K562 (cell line): ENCODE measurements around the gene FCAMR. TPM values are rescaled to one million over a fixed set of nuclear protein-coding genes. Genes with fewer than 3 reads are reported as not detected.
A peak's percentile ranks its signal among the peaks of the same experiment; 100 is the strongest.

ENCODE experiments used
- LARP7 ChIP-seq: fragments of 450-650 bp; IDR thresholded peaks from 2 replicates; pipeline ENCODE4 v1.6.1; 2016
- MCM7 ChIP-seq, 2 experiments: fragments of 450-650 bp; IDR thresholded peaks; 2 replicates each; pipeline ENCODE4 v1.6.1; 2016 to 2018
- POLR2AphosphoS5 ChIP-seq: IDR thresholded peaks from 2 replicates; pipeline ENCODE4 v1.6.1; 2011; ENCODE audit warnings: mild to moderate bottlenecking, low read depth, low read length, moderate library complexity; ENCODE audit not compliant: control insufficient read depth, insufficient read depth
- ZNF699 ChIP-seq: fragments of 250-450 bp; sonication (Bioruptor Pico); IDR thresholded peaks from 2 replicates; pipeline ENCODE4 v1.8.0; 2021; ENCODE audit warnings: mild to moderate bottlenecking, moderate library complexity; ENCODE audit not compliant: insufficient replicate concordance
- polyA plus RNA-seq, 8 experiments: library from polyadenylated mRNA; depleted of rRNA in 4 of 8; stranded (reverse) in 5 of 8; unstranded in 3 of 8; fragments of >200 nt; fragmentation: Nextera tagmentation in 2 of 8; fragmentation: Illumina TruSeq in 1 of 8; extraction: Ambion mirVana in 2 of 8; extraction: Trizol in 1 of 8; gene quantifications; 2 replicates each; pipeline versions ENCODE4 v1.2.1 to v1.2.3, GENCODE V29; 2011 to 2014; ENCODE audit warnings: inconsistent platforms in 1 of 8, missing spikeins in 1 of 8
- total RNA-seq, 7 experiments: library from RNA; depleted of rRNA in 6 of 7; stranded (reverse); fragments of >200 nt in 6 of 7; fragmentation: Illumina TruSeq in 2 of 7; extraction: Trizol in 2 of 7; gene quantifications; 2 replicates each; pipeline versions ENCODE4 v1.2.1 to v1.2.3, GENCODE V29; 2011 to 2021; ENCODE audit warnings: low replicate concordance in 1 of 7
- TF ChIP-seq, protein P1 (sequence below): fragments of 200-600 bp; sonication (generic); IDR thresholded peaks from one replicate; pipeline ENCODE4 v1.6.1; 2012; ENCODE audit warnings: mild to moderate bottlenecking, low read depth, low read length, inconsistent platforms
- TF ChIP-seq, protein P2 (sequence below): IDR thresholded peaks from 2 replicates; pipeline ENCODE4 v1.6.1; 2016; ENCODE audit warnings: missing genetic modification characterization, missing compliant biosample characterization
- TF ChIP-seq, protein P3 (sequence below): IDR thresholded peaks from 2 replicates; pipeline ENCODE4 v1.6.1; 2012; ENCODE audit warnings: low read depth, low read length, improper control_type of control experiment, borderline replicate concordance
- TF ChIP-seq, protein P4 (sequence below): sonication (generic); formaldehyde crosslinking; IDR thresholded peaks from 2 replicates; pipeline ENCODE4 v1.8.1; 2023; ENCODE audit warnings: mild to moderate bottlenecking, missing genetic modification reagents, moderate library complexity

FCAMR gene
- total and polyA plus RNA-seq, 9 of the 15 experiments (the other 6 are each of a cell fraction or from before 2014, with no cell fraction given), result not detected

DNA sequence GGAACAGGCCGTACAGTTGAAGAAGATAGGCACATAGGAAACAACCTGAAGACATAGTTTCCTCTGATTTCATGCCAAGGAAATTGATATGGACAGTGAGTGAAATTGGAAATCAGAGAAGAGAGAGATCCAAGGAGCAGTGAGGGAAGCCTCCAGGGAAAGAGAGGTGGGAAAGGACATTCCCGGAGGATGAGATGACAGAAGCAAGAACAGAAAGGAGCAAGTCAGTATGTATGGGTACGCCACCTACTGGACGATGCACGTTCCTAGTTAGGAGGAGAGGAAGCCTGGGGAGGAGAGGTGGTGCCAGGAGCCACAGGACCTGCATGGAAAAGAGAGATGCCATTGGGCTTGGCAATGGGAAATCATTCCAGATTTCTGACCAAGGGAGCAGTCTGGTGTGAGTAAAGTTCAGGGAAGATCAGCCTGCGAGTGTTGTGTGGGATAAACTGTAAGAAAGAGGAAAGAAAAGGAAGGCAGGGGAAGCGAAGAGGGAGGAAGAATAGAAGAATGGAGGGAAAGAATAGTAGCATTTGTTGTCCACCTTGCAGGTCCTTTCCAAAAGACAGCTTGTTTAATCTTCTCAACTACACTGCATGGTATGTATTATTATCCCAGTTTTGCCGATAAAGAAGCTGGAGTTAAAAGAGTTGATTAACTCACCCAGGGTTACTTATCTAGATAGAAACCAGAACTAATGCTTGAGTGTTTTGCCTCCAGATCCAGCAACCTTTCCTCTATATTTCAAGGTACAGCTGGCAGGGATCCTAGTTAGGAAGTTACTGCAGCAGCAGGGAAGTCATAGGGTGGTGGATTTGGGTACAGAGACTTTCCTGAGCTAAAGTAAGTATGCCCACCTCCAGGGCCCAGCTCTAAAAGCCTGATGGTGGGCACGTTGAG, 34.9 kb upstream of the FCAMR start (continued):
- TF ChIP-seq, protein P1, sequence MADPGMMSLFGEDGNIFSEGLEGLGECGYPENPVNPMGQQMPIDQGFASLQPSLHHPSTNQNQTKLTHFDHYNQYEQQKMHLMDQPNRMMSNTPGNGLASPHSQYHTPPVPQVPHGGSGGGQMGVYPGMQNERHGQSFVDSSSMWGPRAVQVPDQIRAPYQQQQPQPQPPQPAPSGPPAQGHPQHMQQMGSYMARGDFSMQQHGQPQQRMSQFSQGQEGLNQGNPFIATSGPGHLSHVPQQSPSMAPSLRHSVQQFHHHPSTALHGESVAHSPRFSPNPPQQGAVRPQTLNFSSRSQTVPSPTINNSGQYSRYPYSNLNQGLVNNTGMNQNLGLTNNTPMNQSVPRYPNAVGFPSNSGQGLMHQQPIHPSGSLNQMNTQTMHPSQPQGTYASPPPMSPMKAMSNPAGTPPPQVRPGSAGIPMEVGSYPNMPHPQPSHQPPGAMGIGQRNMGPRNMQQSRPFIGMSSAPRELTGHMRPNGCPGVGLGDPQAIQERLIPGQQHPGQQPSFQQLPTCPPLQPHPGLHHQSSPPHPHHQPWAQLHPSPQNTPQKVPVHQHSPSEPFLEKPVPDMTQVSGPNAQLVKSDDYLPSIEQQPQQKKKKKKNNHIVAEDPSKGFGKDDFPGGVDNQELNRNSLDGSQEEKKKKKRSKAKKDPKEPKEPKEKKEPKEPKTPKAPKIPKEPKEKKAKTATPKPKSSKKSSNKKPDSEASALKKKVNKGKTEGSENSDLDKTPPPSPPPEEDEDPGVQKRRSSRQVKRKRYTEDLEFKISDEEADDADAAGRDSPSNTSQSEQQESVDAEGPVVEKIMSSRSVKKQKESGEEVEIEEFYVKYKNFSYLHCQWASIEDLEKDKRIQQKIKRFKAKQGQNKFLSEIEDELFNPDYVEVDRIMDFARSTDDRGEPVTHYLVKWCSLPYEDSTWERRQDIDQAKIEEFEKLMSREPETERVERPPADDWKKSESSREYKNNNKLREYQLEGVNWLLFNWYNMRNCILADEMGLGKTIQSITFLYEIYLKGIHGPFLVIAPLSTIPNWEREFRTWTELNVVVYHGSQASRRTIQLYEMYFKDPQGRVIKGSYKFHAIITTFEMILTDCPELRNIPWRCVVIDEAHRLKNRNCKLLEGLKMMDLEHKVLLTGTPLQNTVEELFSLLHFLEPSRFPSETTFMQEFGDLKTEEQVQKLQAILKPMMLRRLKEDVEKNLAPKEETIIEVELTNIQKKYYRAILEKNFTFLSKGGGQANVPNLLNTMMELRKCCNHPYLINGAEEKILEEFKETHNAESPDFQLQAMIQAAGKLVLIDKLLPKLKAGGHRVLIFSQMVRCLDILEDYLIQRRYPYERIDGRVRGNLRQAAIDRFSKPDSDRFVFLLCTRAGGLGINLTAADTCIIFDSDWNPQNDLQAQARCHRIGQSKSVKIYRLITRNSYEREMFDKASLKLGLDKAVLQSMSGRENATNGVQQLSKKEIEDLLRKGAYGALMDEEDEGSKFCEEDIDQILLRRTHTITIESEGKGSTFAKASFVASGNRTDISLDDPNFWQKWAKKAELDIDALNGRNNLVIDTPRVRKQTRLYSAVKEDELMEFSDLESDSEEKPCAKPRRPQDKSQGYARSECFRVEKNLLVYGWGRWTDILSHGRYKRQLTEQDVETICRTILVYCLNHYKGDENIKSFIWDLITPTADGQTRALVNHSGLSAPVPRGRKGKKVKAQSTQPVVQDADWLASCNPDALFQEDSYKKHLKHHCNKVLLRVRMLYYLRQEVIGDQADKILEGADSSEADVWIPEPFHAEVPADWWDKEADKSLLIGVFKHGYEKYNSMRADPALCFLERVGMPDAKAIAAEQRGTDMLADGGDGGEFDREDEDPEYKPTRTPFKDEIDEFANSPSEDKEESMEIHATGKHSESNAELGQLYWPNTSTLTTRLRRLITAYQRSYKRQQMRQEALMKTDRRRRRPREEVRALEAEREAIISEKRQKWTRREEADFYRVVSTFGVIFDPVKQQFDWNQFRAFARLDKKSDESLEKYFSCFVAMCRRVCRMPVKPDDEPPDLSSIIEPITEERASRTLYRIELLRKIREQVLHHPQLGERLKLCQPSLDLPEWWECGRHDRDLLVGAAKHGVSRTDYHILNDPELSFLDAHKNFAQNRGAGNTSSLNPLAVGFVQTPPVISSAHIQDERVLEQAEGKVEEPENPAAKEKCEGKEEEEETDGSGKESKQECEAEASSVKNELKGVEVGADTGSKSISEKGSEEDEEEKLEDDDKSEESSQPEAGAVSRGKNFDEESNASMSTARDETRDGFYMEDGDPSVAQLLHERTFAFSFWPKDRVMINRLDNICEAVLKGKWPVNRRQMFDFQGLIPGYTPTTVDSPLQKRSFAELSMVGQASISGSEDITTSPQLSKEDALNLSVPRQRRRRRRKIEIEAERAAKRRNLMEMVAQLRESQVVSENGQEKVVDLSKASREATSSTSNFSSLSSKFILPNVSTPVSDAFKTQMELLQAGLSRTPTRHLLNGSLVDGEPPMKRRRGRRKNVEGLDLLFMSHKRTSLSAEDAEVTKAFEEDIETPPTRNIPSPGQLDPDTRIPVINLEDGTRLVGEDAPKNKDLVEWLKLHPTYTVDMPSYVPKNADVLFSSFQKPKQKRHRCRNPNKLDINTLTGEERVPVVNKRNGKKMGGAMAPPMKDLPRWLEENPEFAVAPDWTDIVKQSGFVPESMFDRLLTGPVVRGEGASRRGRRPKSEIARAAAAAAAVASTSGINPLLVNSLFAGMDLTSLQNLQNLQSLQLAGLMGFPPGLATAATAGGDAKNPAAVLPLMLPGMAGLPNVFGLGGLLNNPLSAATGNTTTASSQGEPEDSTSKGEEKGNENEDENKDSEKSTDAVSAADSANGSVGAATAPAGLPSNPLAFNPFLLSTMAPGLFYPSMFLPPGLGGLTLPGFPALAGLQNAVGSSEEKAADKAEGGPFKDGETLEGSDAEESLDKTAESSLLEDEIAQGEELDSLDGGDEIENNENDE, result no peak
- TF ChIP-seq LARP7, result 0 out of 2 replicates have a peak, but pooled peaks have one; percentile 11
- TF ChIP-seq POLR2AphosphoS5, result no peak
- no peak for TF ChIP-seq ZNF699 (CRISPR knock-in tag)
- TF ChIP-seq, protein P2, sequence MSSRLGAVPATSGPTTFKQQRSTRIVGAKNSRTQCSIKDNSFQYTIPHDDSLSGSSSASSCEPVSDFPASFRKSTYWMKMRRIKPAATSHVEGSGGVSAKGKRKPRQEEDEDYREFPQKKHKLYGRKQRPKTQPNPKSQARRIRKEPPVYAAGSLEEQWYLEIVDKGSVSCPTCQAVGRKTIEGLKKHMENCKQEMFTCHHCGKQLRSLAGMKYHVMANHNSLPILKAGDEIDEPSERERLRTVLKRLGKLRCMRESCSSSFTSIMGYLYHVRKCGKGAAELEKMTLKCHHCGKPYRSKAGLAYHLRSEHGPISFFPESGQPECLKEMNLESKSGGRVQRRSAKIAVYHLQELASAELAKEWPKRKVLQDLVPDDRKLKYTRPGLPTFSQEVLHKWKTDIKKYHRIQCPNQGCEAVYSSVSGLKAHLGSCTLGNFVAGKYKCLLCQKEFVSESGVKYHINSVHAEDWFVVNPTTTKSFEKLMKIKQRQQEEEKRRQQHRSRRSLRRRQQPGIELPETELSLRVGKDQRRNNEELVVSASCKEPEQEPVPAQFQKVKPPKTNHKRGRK, result no peak
- TF ChIP-seq, protein P3, sequence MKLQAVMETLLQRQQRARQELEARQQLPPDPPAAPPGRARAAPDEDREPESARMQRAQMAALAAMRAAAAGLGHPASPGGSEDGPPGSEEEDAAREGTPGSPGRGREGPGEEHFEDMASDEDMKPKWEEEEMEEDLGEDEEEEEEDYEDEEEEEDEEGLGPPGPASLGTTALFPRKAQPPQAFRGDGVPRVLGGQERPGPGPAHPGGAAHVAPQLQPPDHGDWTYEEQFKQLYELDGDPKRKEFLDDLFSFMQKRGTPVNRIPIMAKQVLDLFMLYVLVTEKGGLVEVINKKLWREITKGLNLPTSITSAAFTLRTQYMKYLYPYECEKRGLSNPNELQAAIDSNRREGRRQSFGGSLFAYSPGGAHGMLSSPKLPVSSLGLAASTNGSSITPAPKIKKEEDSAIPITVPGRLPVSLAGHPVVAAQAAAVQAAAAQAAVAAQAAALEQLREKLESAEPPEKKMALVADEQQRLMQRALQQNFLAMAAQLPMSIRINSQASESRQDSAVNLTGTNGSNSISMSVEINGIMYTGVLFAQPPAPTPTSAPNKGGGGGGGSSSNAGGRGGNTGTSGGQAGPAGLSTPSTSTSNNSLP, result no peak
- TF ChIP-seq, protein P4, sequence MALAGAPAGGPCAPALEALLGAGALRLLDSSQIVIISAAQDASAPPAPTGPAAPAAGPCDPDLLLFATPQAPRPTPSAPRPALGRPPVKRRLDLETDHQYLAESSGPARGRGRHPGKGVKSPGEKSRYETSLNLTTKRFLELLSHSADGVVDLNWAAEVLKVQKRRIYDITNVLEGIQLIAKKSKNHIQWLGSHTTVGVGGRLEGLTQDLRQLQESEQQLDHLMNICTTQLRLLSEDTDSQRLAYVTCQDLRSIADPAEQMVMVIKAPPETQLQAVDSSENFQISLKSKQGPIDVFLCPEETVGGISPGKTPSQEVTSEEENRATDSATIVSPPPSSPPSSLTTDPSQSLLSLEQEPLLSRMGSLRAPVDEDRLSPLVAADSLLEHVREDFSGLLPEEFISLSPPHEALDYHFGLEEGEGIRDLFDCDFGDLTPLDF (CRISPR knock-in tag), result no peak
- TF ChIP-seq MCM7 (IDR thresholded peaks at IDR 0.05), result no peak
